Stomach (tissue), 4 donors: Measurements from ENCODE around the gene PFDN5.

Source experiments
- POLR2AphosphoS5 ChIP-seq, 3 donors: sonication (generic); formaldehyde crosslinking; IDR thresholded peaks; one replicate each; pipeline ENCODE4 v1.6.1; 2016; ENCODE audit warnings: antibody characterized with exemption in 3 of 3
- TF ChIP-seq, protein P1 (sequence below), 7 experiments: fragments of 450-650 bp in 4 of 7; fragments of 200-600 bp in 3 of 7; sonication (generic) in 3 of 7; IDR thresholded peaks; one replicate each; pipeline ENCODE4 v1.5.1; 2016 to 2019; ENCODE audit warnings: antibody characterized with exemption in 7 of 7, control low read depth in 2 of 7, mild to moderate bottlenecking in 1 of 7

DNA sequence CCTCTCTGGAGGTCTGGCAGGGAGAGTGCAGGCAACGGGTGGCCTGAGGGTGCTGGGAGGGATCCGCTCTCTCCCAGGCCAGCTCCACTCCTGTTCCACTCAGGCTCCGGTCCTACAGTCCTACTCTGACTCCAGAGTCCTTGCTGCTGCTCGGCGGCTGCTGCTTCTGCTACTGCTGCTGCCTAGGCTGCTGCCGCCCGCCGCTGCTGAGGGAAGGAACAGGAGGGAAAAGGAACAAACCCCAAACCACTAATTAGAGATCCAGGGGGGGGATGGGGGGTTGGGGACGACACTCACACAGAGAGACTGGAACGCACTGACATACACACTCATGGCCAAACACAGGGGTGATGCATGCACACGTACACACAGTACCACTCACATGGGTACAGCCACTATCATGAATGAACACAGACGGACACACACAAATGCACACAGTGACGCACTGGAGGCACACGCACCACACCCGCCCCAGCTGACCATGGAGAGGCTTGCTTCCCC lies 40.9 kb downstream of the PFDN5 start, which contains the start of gene SP7:
- TF ChIP-seq POLR2AphosphoS5 (IDR thresholded peaks at IDR 0.05), result no peak
- TF ChIP-seq, protein P1, sequence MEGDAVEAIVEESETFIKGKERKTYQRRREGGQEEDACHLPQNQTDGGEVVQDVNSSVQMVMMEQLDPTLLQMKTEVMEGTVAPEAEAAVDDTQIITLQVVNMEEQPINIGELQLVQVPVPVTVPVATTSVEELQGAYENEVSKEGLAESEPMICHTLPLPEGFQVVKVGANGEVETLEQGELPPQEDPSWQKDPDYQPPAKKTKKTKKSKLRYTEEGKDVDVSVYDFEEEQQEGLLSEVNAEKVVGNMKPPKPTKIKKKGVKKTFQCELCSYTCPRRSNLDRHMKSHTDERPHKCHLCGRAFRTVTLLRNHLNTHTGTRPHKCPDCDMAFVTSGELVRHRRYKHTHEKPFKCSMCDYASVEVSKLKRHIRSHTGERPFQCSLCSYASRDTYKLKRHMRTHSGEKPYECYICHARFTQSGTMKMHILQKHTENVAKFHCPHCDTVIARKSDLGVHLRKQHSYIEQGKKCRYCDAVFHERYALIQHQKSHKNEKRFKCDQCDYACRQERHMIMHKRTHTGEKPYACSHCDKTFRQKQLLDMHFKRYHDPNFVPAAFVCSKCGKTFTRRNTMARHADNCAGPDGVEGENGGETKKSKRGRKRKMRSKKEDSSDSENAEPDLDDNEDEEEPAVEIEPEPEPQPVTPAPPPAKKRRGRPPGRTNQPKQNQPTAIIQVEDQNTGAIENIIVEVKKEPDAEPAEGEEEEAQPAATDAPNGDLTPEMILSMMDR (IDR thresholded peaks at IDR 0.05), result no peak
